HCT116 (cell line): ENCODE data around the gene HK3. TPM values are rescaled to one million over a fixed set of nuclear protein-coding genes. Genes with fewer than 3 reads are reported as not detected.
A peak's percentile ranks its signal among the peaks of the same experiment; 100 is the strongest.

Experiments used
- ATAC-seq: fragments of 200-7000 bp; cut with Tn5 transposase; 2 replicates; pipeline ENCODE4 v1.9.1; 2020; ENCODE audit warnings: mild to moderate bottlenecking, moderate library complexity
- BruUV-seq: library from RNA; stranded (reverse); fragments of 400-500 nt; replicated peaks from 2 replicates; lab custom pipeline; 2021; lab: Mats Ljungman, UMichigan
- CTCF ChIA-PET: fragments of 300-600 bp; sonication (Branson Sonifier 250); formaldehyde crosslinking; loops from one replicate; lab custom pipeline; 2021; ENCODE audit warnings: antibody characterized with exemption; lab: Charles Lee
- POLR2A ChIA-PET: fragments of 300-600, 350-600 bp; sonication (Branson Sonifier 250); formaldehyde crosslinking; loops from one replicate; lab custom pipeline; 2021; ENCODE audit warnings: antibody characterized with exemption; lab: Charles Lee
- RAD21 ChIA-PET, 2 experiments: fragments of 300-600 bp; sonication (Branson Sonifier 250); formaldehyde crosslinking; loops; one replicate each; lab custom pipeline; 2023; ENCODE audit warnings: low total read pairs in 2 of 2; ENCODE audit not compliant: uncharacterized antibody in 2 of 2, unreplicated experiment in 2 of 2, low non-redundant PET in 1 of 2; lab: Charles Lee
- DNase-seq: peaks from one replicate; pipeline ENCODE4 v3.0.0-alpha.2; 2010; ENCODE audit warnings: low read depth, low spot score
- H2AFZ ChIP-seq: fragments of 200-600 bp; shearing (Covaris generic), sonication (generic); 2 replicates; pipeline ENCODE4 v1.6.1; 2017; ENCODE audit warnings: low read depth, mixed run types, mixed read lengths, antibody characterized with exemption, low read length; ENCODE audit not compliant: poor library complexity, severe bottlenecking
- H3K27ac ChIP-seq: 2 replicates; pipeline ENCODE4 v1.5.1; 2012; ENCODE audit warnings: low read depth, low read length
- H3K27me3 ChIP-seq: fragments of 200-600 bp; sonication (generic); 2 replicates; pipeline ENCODE4 v1.6.1; 2016; ENCODE audit warnings: mixed run types, low read length, mixed read lengths; ENCODE audit not compliant: insufficient read depth
- H3K36me3 ChIP-seq, 2 experiments: fragments of 200-500 bp in 1 of 2; fragments of 200-600 bp in 1 of 2; sonication (Bioruptor generic) in 1 of 2; sonication (generic) in 1 of 2; 2 replicates each; pipeline versions ENCODE4 v1.5.1 to v1.6.1; 2014 to 2016; ENCODE audit warnings: low read length in 2 of 2, inconsistent platforms in 1 of 2, mixed read lengths in 1 of 2, mixed run types in 1 of 2; ENCODE audit not compliant: insufficient read depth in 2 of 2, control insufficient read depth in 1 of 2
- H3K4me1 ChIP-seq, 2 experiments: fragments of 200-600 bp in 1 of 2; sonication (generic) in 1 of 2; 2 replicates each; pipeline versions ENCODE4 v1.5.1 to v1.6.1; 2012 to 2017; ENCODE audit warnings: low read length in 2 of 2, inconsistent platforms in 1 of 2, mild to moderate bottlenecking in 1 of 2, mixed read lengths in 1 of 2, mixed run types in 1 of 2, moderate library complexity in 1 of 2; ENCODE audit not compliant: insufficient read depth in 2 of 2, control insufficient read depth in 1 of 2
- H3K4me2 ChIP-seq: fragments of 200-600 bp; sonication (generic); 2 replicates; pipeline ENCODE4 v1.6.1; 2017; ENCODE audit warnings: mixed run types, low read length, mixed read lengths
- H3K4me3 ChIP-seq, 2 experiments: fragments of 200-600 bp in 1 of 2; sonication (generic) in 1 of 2; replicated peaks in 1 of 2; 2 replicates each; pipeline ENCODE4 v1.5.1; 2011 to 2016; ENCODE audit warnings: low read length in 2 of 2, control low read depth in 1 of 2, low read depth in 1 of 2, mild to moderate bottlenecking in 1 of 2, mixed read lengths in 1 of 2, mixed run types in 1 of 2
- H3K79me2 ChIP-seq: fragments of 200-600 bp; sonication (generic); 2 replicates; pipeline ENCODE4 v1.6.1; 2017; ENCODE audit warnings: mild to moderate bottlenecking, mixed run types, low read length, moderate library complexity, mixed read lengths; ENCODE audit not compliant: insufficient read depth
- H3K9ac ChIP-seq: fragments of 200-600 bp; sonication (generic); 2 replicates; pipeline ENCODE4 v1.6.1; 2016; ENCODE audit warnings: low read length, mixed read lengths
- H3K9me2 ChIP-seq: fragments of 200-600 bp; sonication (generic), shearing (Covaris generic); 2 replicates; pipeline ENCODE4 v1.6.1; 2017; ENCODE audit warnings: mixed run types, mild to moderate bottlenecking, moderate library complexity; ENCODE audit not compliant: insufficient read depth
- H3K9me3 ChIP-seq, 2 experiments: fragments of 200-500 bp in 1 of 2; fragments of 200-600 bp in 1 of 2; sonication (Bioruptor generic) in 1 of 2; sonication (generic) in 1 of 2; 2 replicates each; pipeline ENCODE4 v1.6.1; 2014 to 2017; ENCODE audit warnings: low read length in 2 of 2, mixed read lengths in 2 of 2, inconsistent platforms in 1 of 2, low read depth in 1 of 2, mild to moderate bottlenecking in 1 of 2, mixed run types in 1 of 2, moderate library complexity in 1 of 2; ENCODE audit not compliant: control insufficient read depth in 1 of 2, insufficient read depth in 1 of 2
- H4K20me1 ChIP-seq: fragments of 200-600 bp; sonication (generic), shearing (Covaris generic); 2 replicates; pipeline ENCODE4 v1.6.1; 2017; ENCODE audit warnings: mixed run types, mild to moderate bottlenecking, moderate library complexity; ENCODE audit not compliant: insufficient read depth
- ATF3 ChIP-seq: IDR thresholded peaks from 2 replicates; pipeline ENCODE4 v1.6.1; 2012
- CBX3 ChIP-seq: IDR thresholded peaks from 2 replicates; pipeline ENCODE4 v1.6.1; 2012; ENCODE audit warnings: low read depth
- CTCF ChIP-seq, 3 experiments: fragments of 200-600 bp in 1 of 3; sonication (generic) in 1 of 3; IDR thresholded peaks in 2 of 3; conservative IDR thresholded peaks in 1 of 3; 2 replicates each; pipeline ENCODE4 v1.5.1; 2012 to 2017; ENCODE audit warnings: low read depth in 2 of 3, low read length in 2 of 3, antibody characterized with exemption in 1 of 3, borderline replicate concordance in 1 of 3, control low read depth in 1 of 3, mild to moderate bottlenecking in 1 of 3, mixed read lengths in 1 of 3, mixed run types in 1 of 3, moderate library complexity in 1 of 3; ENCODE audit not compliant: insufficient read depth in 1 of 3
- EGR1 ChIP-seq: IDR thresholded peaks from 2 replicates; pipeline ENCODE4 v1.6.1; 2012; ENCODE audit warnings: low read depth
- ELF1 ChIP-seq: IDR thresholded peaks from 2 replicates; pipeline ENCODE4 v1.6.1; 2012; ENCODE audit warnings: low read depth, borderline replicate concordance
- FOSL1 ChIP-seq: IDR thresholded peaks from 2 replicates; pipeline ENCODE4 v1.6.1; 2012; ENCODE audit warnings: low read depth
- MAX ChIP-seq: IDR thresholded peaks from 2 replicates; pipeline ENCODE4 v1.6.1; 2012
- POLR2A ChIP-seq: IDR thresholded peaks from 2 replicates; pipeline ENCODE4 v1.7.0; 2011; ENCODE audit warnings: borderline replicate concordance; ENCODE audit not compliant: insufficient read depth, insufficient read length; ENCODE audit errors: extremely low read depth
- POLR2AphosphoS5 ChIP-seq: IDR thresholded peaks from 2 replicates; pipeline ENCODE4 v1.6.1; 2011; ENCODE audit warnings: mild to moderate bottlenecking, low read depth, low read length, moderate library complexity
- RAD21 ChIP-seq: IDR thresholded peaks from 2 replicates; pipeline ENCODE4 v1.6.1; 2012; ENCODE audit warnings: low read depth, mild to moderate bottlenecking
- REST ChIP-seq: IDR thresholded peaks from 2 replicates; pipeline ENCODE4 v1.6.1; 2012; ENCODE audit warnings: low read depth
- SIN3A ChIP-seq: IDR thresholded peaks from 2 replicates; pipeline ENCODE4 v1.6.1; 2012; ENCODE audit warnings: low read depth
- SP1 ChIP-seq: IDR thresholded peaks from 2 replicates; pipeline ENCODE4 v1.6.1; 2012; ENCODE audit warnings: low read depth
- SRF ChIP-seq: IDR thresholded peaks from 2 replicates; pipeline ENCODE4 v1.6.1; 2012; ENCODE audit warnings: low read depth
- YY1 ChIP-seq: IDR thresholded peaks from 2 replicates; pipeline ENCODE4 v1.6.1; 2011; ENCODE audit warnings: low read length, low read depth, moderate library complexity, mild to moderate bottlenecking; ENCODE audit not compliant: insufficient replicate concordance; ENCODE audit errors: extremely low read depth
- ZBTB33 ChIP-seq: IDR thresholded peaks from 2 replicates; pipeline ENCODE4 v1.6.1; 2011; ENCODE audit warnings: mild to moderate bottlenecking, low read length, moderate library complexity; ENCODE audit not compliant: insufficient replicate concordance; ENCODE audit errors: extremely low read depth
- ZFX ChIP-seq: fragments of 450-650 bp; IDR thresholded peaks from 2 replicates; pipeline ENCODE4 v1.6.1; 2017
- intact Hi-C: fragments of 100-400 bp; cut with micrococcal nuclease; formaldehyde crosslinking; loops from 2 replicates; pipeline ENCODE4 v1.10.0; 2022
- total RNA-seq: library from RNA; stranded (reverse); gene quantifications from one replicate; pipeline ENCODE4 v1.2.1, GENCODE V29; 2021; ENCODE audit not compliant: unreplicated experiment

Gene HK3
- total RNA-seq, 1 experiment from 2014 or later = 0.30 TPM

- no peaks in the 10 kb centered on the region for H3K9me3 ChIP-seq
- intact Hi-C loops = no loop called here
- H3K4me2 ChIP-seq = no peak overlapping the region
- BruUV-seq = TSS peak; percentile 10
- no peaks in the 10 kb centered on the region for H3K79me2 ChIP-seq
- H3K27ac ChIP-seq = no peak overlapping the region
- H3K4me3 ChIP-seq = no peak overlapping the region
- TF ChIP-seq CTCF (IDR thresholded peaks at IDR 0.05 in 2 of 3, conservative IDR thresholded peaks at IDR 0.05 in 1 of 3; ENCODE audit: borderline replicate concordance in 1 of 3, insufficient read depth in 1 of 3, low read depth in 2 of 3, low read length in 2 of 3) (no peak), EGR1 (no peak), MAX (no peak), ELF1 (no peak), POLR2A (no peak), YY1 (no peak), ATF3 (no peak), SRF (no peak), SP1 (no peak), POLR2AphosphoS5 (no peak), CBX3 (no peak), ZBTB33 (no peak), ZFX (no peak), FOSL1 (no peak), REST (no peak), SIN3A (no peak), RAD21 (no peak)
- TF ChIP-seq, all 23 proteins: peak for 0
- no peak for DNase-seq
- H3K4me1 ChIP-seq = no peaks in the 10 kb centered on the region
- no peaks in the 10 kb centered on the region for H4K20me1 ChIP-seq
- H3K27me3 ChIP-seq = no peaks in the 10 kb centered on the region
- no peak overlapping the region for H2AFZ ChIP-seq
- H3K9me2 ChIP-seq = no peaks in the 10 kb centered on the region
- POLR2A ChIA-PET = no interaction called here
- H3K9ac ChIP-seq = no peak overlapping the region
- RAD21 ChIA-PET = interaction anchor here in 1 of 2 experiments (0.6 kb wide), 1 partner anchor 14 kb away, joined by 3 read pairs; no protein-coding TSS in a partner anchor
- CTCF ChIA-PET = interaction anchor here (1.8 kb wide), 1 partner anchor 241 kb away, joined by 6 read pairs; no protein-coding TSS in a partner anchor
- no peak for ATAC-seq
- H3K36me3 ChIP-seq = peaks cover 19 to 39% of the 10 kb centered on the region in 2 experiments; a peak in 3 of 4 replicates
These were observed 2.3 kb upstream of the HK3 start for GRCh38 chr5:176901260-176902101.
